Smooth muscle cell (in vitro differentiated cells): Measurements from ENCODE around the gene CACNA2D2. TPM values are rescaled to one million over a fixed set of nuclear protein-coding genes. Genes with fewer than 3 reads are reported as not detected.

Source experiments
- DNase-seq: peaks from one replicate; lab custom pipeline; 2025; ENCODE audit not compliant: unreplicated experiment; lab: John Stamatoyannopoulos, UW
- H2AFZ ChIP-seq: fragments of 200-600 bp; sonication (generic); 2 replicates; pipeline ENCODE4 v1.6.0; 2016; ENCODE audit warnings: antibody characterized with exemption, low read depth, mild to moderate bottlenecking
- H3F3A ChIP-seq: fragments of 200-600 bp; sonication (generic); 2 replicates; pipeline ENCODE4 v1.6.0; 2017; ENCODE audit warnings: antibody characterized with exemption, low read depth
- H3K27ac ChIP-seq: fragments of 200-600 bp; sonication (generic); 2 replicates; pipeline ENCODE4 v1.5.1; 2016; ENCODE audit warnings: low read depth, mild to moderate bottlenecking
- H3K27me3 ChIP-seq: fragments of 200-600 bp; sonication (generic); 2 replicates; pipeline ENCODE4 v1.6.1; 2016; ENCODE audit warnings: low read depth, mild to moderate bottlenecking
- H3K36me3 ChIP-seq: fragments of 200-600 bp; sonication (generic); 2 replicates; pipeline ENCODE4 v1.5.1; 2016; ENCODE audit warnings: low read depth
- H3K4me1 ChIP-seq: fragments of 200-600 bp; sonication (generic); 2 replicates; pipeline ENCODE4 v1.5.1; 2016; ENCODE audit warnings: low read depth
- H3K4me2 ChIP-seq: fragments of 200-600 bp; sonication (generic); 2 replicates; pipeline ENCODE4 v1.6.0; 2016; ENCODE audit warnings: mild to moderate bottlenecking
- H3K4me3 ChIP-seq: fragments of 200-600 bp; sonication (generic); 2 replicates; pipeline ENCODE4 v1.5.1; 2016; ENCODE audit warnings: mild to moderate bottlenecking
- H3K79me2 ChIP-seq: fragments of 200-600 bp; sonication (generic); 2 replicates; pipeline ENCODE4 v1.6.0; 2016; ENCODE audit warnings: low read depth, mild to moderate bottlenecking
- H3K9ac ChIP-seq: fragments of 200-600 bp; sonication (generic); 2 replicates; pipeline ENCODE4 v1.6.0; 2016; ENCODE audit warnings: low read depth
- H3K9me3 ChIP-seq: fragments of 200-600 bp; sonication (generic); replicated peaks from 2 replicates; pipeline ENCODE4 v1.5.1; 2016; ENCODE audit warnings: low read depth
- H4K20me1 ChIP-seq: fragments of 200-600 bp; sonication (generic); 2 replicates; pipeline ENCODE4 v1.6.0; 2016; ENCODE audit warnings: low read depth
- WGBS: methylation state at CpG from one replicate; pipeline ENCODE4 v1.1.7; 2016; ENCODE audit warnings: low lambda C conversion rate; 5-methylcytosine and 5-hydroxymethylcytosine counted together
- polyA plus RNA-seq: library from polyadenylated mRNA; unstranded; fragments of >200 nt; fragmentation: Nextera tagmentation; extraction: Ambion mirVana; gene quantifications from 2 replicates; pipeline ENCODE4 v1.2.1, GENCODE V29; 2016
- total RNA-seq: library from RNA; depleted of rRNA; stranded (reverse); fragments of >200 nt; gene quantifications from 2 replicates; pipeline ENCODE4 v1.2.3, GENCODE V29; 2014
- TF ChIP-seq, protein P1 (sequence below): fragments of 200-600 bp; sonication (generic); IDR thresholded peaks from 2 replicates; pipeline ENCODE4 v1.5.1; 2017; ENCODE audit warnings: borderline replicate concordance, mild to moderate bottlenecking, antibody characterized with exemption; ENCODE audit not compliant: insufficient read depth, poor library complexity, severe bottlenecking

Gene CACNA2D2
- total and polyA plus RNA-seq, 2 experiments from 2014 or later: 0.27 to 0.51 TPM

DNA sequence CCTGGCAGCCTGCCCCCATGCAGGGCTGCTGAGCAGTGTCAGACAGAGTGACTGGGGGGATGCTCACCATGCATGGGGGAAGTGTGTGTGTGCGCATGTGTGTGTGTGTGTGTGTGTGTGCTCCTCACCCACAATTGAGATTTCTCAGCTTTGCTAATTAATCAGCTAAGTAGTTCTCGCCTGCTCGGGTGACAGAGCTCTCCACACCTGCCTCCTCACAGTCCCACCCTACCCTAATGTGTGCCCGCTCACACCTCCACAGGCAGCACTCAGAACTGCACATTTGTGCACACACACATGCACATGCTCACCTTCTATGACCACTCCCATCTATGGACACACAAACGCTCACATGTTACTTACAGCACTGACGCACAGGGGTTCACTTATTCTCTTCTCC lies 37.3 kb downstream of the CACNA2D2 start:
- no peak overlapping the region for H2AFZ ChIP-seq
- H3K27ac ChIP-seq: no peak overlapping the region
- no peaks in the 10 kb centered on the region for H4K20me1 ChIP-seq
- H3K4me2 ChIP-seq: no peak overlapping the region
- H3K4me3 ChIP-seq: no peak overlapping the region
- no peaks in the 10 kb centered on the region for H3K4me1 ChIP-seq
- H3K36me3 ChIP-seq: no peaks in the 10 kb centered on the region
- no peaks in the 10 kb centered on the region for H3K79me2 ChIP-seq
- WGBS: 90% methylated on average over 4 of the region's 6 CpGs
- no peak for DNase-seq
- H3K27me3 ChIP-seq: no peaks in the 10 kb centered on the region
- TF ChIP-seq, protein P1, sequence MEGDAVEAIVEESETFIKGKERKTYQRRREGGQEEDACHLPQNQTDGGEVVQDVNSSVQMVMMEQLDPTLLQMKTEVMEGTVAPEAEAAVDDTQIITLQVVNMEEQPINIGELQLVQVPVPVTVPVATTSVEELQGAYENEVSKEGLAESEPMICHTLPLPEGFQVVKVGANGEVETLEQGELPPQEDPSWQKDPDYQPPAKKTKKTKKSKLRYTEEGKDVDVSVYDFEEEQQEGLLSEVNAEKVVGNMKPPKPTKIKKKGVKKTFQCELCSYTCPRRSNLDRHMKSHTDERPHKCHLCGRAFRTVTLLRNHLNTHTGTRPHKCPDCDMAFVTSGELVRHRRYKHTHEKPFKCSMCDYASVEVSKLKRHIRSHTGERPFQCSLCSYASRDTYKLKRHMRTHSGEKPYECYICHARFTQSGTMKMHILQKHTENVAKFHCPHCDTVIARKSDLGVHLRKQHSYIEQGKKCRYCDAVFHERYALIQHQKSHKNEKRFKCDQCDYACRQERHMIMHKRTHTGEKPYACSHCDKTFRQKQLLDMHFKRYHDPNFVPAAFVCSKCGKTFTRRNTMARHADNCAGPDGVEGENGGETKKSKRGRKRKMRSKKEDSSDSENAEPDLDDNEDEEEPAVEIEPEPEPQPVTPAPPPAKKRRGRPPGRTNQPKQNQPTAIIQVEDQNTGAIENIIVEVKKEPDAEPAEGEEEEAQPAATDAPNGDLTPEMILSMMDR: no peak
- H3K9me3 ChIP-seq: no peaks in the 10 kb centered on the region
- no peaks in the 10 kb centered on the region for H3F3A ChIP-seq
- no peak overlapping the region for H3K9ac ChIP-seq

DNA sequence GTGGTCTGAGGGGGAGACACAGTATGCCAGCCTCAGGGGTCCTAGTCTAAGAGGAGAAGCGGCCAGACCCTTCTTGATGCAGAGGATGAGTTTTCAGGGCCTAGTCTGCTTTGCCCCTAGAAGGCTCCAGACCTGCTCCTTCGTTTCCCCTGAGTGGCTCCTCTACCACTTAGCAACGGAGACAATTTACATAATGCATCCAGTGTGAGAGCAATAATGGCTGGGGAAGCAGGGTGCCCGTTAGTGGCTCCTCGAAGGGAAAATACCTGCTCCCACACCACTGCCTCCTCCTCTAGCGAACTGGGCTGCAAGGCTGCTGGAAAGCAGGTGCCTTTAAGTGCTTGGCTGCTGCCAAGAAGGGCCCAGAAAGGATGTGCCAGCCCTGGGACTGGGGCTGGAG lies 38.9 kb downstream of the CACNA2D2 start:
- Histone ChIP-seq H3K9ac (no peak overlapping the region), H4K20me1 (no peaks in the 10 kb centered on the region), H3K4me3 (no peak overlapping the region), H3K27ac (no peak overlapping the region), H3K4me2 (no peak overlapping the region), H2AFZ (no peak overlapping the region), H3K4me1 (no peaks in the 10 kb centered on the region), H3K9me3 (no peaks in the 10 kb centered on the region), H3K27me3 (no peaks in the 10 kb centered on the region), H3K79me2 (no peaks in the 10 kb centered on the region), H3F3A (no peaks in the 10 kb centered on the region), H3K36me3 (no peaks in the 10 kb centered on the region)
- 69% methylated on average over 6 of the region's 6 CpGs for WGBS
- no peak for DNase-seq
- TF ChIP-seq, protein P1: no peak

DNA sequence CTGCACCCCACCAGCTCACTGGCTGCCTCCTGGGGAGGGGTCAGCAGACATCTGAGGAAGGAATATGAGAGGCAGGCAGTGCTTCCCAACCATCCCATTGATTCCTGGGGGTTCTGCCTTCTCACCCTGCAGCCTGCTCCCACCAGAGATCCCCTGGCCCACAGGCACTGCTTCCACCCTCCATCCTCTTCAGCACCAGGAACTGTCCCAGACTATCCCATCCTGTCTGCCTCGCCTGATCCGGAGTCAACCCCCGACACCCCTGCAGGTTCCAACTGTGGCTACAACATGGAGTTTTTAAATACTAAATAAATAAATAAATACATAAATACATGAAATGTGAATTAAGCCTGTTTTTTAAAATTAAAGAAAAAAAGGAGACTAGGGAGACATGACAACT lies 43.6 kb downstream of the CACNA2D2 start:
- Histone ChIP-seq H3F3A (no peaks in the 10 kb centered on the region), H3K27me3 (no peaks in the 10 kb centered on the region), H3K79me2 (no peaks in the 10 kb centered on the region), H3K9ac (no peak overlapping the region), H3K4me3 (no peak overlapping the region), H4K20me1 (no peaks in the 10 kb centered on the region), H3K4me2 (no peak overlapping the region), H3K27ac (no peak overlapping the region), H3K4me1 (no peaks in the 10 kb centered on the region), H3K9me3 (no peaks in the 10 kb centered on the region), H3K36me3 (no peaks in the 10 kb centered on the region), H2AFZ (no peak overlapping the region)
- TF ChIP-seq, protein P1: no peak
- DNase-seq: no peak
- WGBS: 88% methylated on average over 3 of the region's 3 CpGs

DNA sequence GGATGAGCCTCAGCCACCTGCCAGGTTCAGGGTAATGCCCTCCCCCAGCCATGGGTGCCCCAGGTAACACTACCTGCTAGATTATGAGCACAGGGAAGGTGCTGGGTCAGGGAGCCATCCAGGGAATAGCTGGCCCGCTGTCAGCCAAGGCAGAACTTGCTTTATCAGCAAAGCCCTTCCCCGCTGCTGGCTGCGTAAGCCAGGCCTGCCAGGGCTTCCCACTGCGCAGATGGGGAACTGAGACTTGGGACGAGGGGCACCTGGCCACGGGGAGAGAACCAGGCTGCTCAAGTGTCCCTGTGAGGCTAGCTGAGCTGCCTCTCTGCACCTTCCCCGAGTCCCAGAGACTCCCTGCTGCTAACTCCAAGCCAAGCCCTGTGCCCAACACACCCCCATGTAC lies 45.4 kb downstream of the CACNA2D2 start:
- 86% methylated on average over 7 of the region's 7 CpGs for WGBS
- TF ChIP-seq, protein P1: no peak

More for the DNA sequence above, 45.4 kb downstream of the CACNA2D2 start:
- Histone ChIP-seq H3K27me3 (no peaks in the 10 kb centered on the region), H3K79me2 (no peaks in the 10 kb centered on the region), H3K9me3 (no peaks in the 10 kb centered on the region), H3K4me3 (no peak overlapping the region), H3K4me2 (no peak overlapping the region), H4K20me1 (no peaks in the 10 kb centered on the region), H3F3A (no peaks in the 10 kb centered on the region), H3K4me1 (peaks cover 6% of the 10 kb centered on the region), H3K36me3 (no peaks in the 10 kb centered on the region), H3K27ac (no peak overlapping the region), H3K9ac (no peak overlapping the region), H2AFZ (no peak overlapping the region)
- no peak for DNase-seq
